CD4-positive, alpha-beta T cell treated with Interleukin-4 for 4 hours (primary cell): ENCODE data around the gene TUBGCP6.

Experiments used
- DNase-seq: peaks from one replicate; pipeline ENCODE4 v3.0.0-alpha.2; 2020

Gene TUBGCP6

GRCh38 chr22:50264104-50264745, 19.4 kb upstream of the TUBGCP6 start:
- no peak for DNase-seq

- DNase-seq = no peak
Measured at GRCh38 chr22:50262973-50263617, 18.3 kb upstream of the TUBGCP6 start.

- no peak for DNase-seq
Measured at GRCh38 chr22:50262460-50262911, 17.7 kb upstream of the TUBGCP6 start.

- DNase-seq = no peak
Measured at GRCh38 chr22:50261615-50262459, 17.0 kb upstream of the TUBGCP6 start, which contains the start of gene MAPK12. Gene MAPK12, minus strand, starts transcription at chr22:50261683. Its CDS starts 174 bp downstream, at chr22:50261509.

- DNase-seq = no peak
Measured at GRCh38 chr22:50260801-50261614, 16.2 kb upstream of the TUBGCP6 start.

- DNase-seq = no peak
Measured at GRCh38 chr22:50260434-50260800, 15.6 kb upstream of the TUBGCP6 start.

GRCh38 chr22:50259302-50259701, 14.5 kb upstream of the TUBGCP6 start:
- DNase-seq = no peak

- DNase-seq = no peak
Measured at GRCh38 chr22:50258361-50259292, 13.8 kb upstream of the TUBGCP6 start.

- DNase-seq = no peak
Measured at GRCh38 chr22:50257451-50258360, 12.9 kb upstream of the TUBGCP6 start.

- DNase-seq = no peak
Measured at GRCh38 chr22:50257041-50257440, 12.2 kb upstream of the TUBGCP6 start.

GRCh38 chr22:50256258-50256862, 11.5 kb upstream of the TUBGCP6 start:
- DNase-seq = no peak

GRCh38 chr22:50255607-50256006, 10.8 kb upstream of the TUBGCP6 start:
- DNase-seq = no peak

- DNase-seq = no peak
Measured at GRCh38 chr22:50255099-50255498, 10.3 kb upstream of the TUBGCP6 start.

GRCh38 chr22:50253941-50254340, 9.1 kb upstream of the TUBGCP6 start:
- DNase-seq = no peak

GRCh38 chr22:50253046-50253915, 8.5 kb upstream of the TUBGCP6 start:
- no peak for DNase-seq

- peak; percentile 66 for DNase-seq
Measured at GRCh38 chr22:50252082-50253045, 7.5 kb upstream of the TUBGCP6 start.

GRCh38 chr22:50251477-50252081, 6.8 kb upstream of the TUBGCP6 start:
- no peak for DNase-seq
